ENCODE results near the gene GNB2. TPM values are rescaled to one million over a fixed set of nuclear protein-coding genes. Genes with fewer than 3 reads are reported as not detected.
A peak's percentile ranks its signal among the peaks of the same experiment; 100 is the strongest.

GNB2 gene
- total and polyA plus RNA-seq, 2 of the 8 experiments (the other 6 are each of a cell fraction or from before 2014, with no cell fraction given): 157 to 260 TPM

- no peak for TF ChIP-seq SIX5 (IDR thresholded peaks at IDR 0.05; ENCODE audit: low read depth, low read length)
- TF ChIP-seq RXRA (IDR thresholded peaks at IDR 0.05; ENCODE audit: insufficient read depth, low read depth, low read length): no peak
- TF ChIP-seq, protein P1, sequence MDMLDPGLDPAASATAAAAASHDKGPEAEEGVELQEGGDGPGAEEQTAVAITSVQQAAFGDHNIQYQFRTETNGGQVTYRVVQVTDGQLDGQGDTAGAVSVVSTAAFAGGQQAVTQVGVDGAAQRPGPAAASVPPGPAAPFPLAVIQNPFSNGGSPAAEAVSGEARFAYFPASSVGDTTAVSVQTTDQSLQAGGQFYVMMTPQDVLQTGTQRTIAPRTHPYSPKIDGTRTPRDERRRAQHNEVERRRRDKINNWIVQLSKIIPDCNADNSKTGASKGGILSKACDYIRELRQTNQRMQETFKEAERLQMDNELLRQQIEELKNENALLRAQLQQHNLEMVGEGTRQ (IDR thresholded peaks at IDR 0.05; ENCODE audit: low read length): no peak
- no peak for TF ChIP-seq CTBP2 (IDR thresholded peaks at IDR 0.05; ENCODE audit: borderline replicate concordance, insufficient read depth, insufficient read length, low read length)
- peak; percentile 43; the same call in 1 of the 2 replicates for TF ChIP-seq CREB1 (IDR thresholded peaks at IDR 0.05)
- TF ChIP-seq HDAC6 (IDR thresholded peaks at IDR 0.05; ENCODE audit: low read depth, low read length): no peak
- no peak for TF ChIP-seq PHF8 (conservative IDR thresholded peaks at IDR 0.05; ENCODE audit: low read depth, low read length)
- TF ChIP-seq, protein P2, sequence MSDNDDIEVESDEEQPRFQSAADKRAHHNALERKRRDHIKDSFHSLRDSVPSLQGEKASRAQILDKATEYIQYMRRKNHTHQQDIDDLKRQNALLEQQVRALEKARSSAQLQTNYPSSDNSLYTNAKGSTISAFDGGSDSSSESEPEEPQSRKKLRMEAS (IDR thresholded peaks at IDR 0.05): peak; percentile 37; the same call in 1 of the 2 replicates
- TF ChIP-seq CHD1 (IDR thresholded peaks at IDR 0.05; ENCODE audit: low read depth, low read length): no peak
- TF ChIP-seq ZNF274 (IDR thresholded peaks at IDR 0.05; ENCODE audit: borderline replicate concordance, extremely low read depth, low read length): no peak
- TF ChIP-seq TEAD4 (IDR thresholded peaks at IDR 0.05; ENCODE audit: low read depth, low read length): no peak
- TF ChIP-seq ASH2L (IDR thresholded peaks at IDR 0.05; ENCODE audit: low read length): no peak
Observed at GRCh38 chr7:100655908-100656674, 17.4 kb upstream of the GNB2 start, which contains the start of gene ACTL6B (continued).
